T-helper 22 cell (primary cell): Measurements from ENCODE around the gene NECAB2.

ENCODE experiments used
- DNase-seq: peaks from one replicate; pipeline ENCODE4 v3.0.0-alpha.2; 2020; ENCODE audit warnings: low read depth

NECAB2 gene

GRCh38 chr16:83967838-83968305 is at the start of gene NECAB2:
NECAB2 (plus strand) TSS chr16:83968244; CDS start chr16:83968649, 405 bp downstream.
- DNase-seq, result no peak

- no peak for DNase-seq
Measured at GRCh38 chr16:83920894-83921491, 47.1 kb upstream of the NECAB2 start.

- DNase-seq, result no peak
Measured at GRCh38 chr16:83923581-83924365, 44.3 kb upstream of the NECAB2 start.

GRCh38 chr16:83924686-83925085 is 43.4 kb upstream of the NECAB2 start:
- no peak for DNase-seq

- DNase-seq, result no peak
Measured at GRCh38 chr16:83925095-83925905, 42.7 kb upstream of the NECAB2 start.

GRCh38 chr16:83925957-83926725 is 41.9 kb upstream of the NECAB2 start:
- DNase-seq, result no peak

- DNase-seq, result no peak
Measured at GRCh38 chr16:83926726-83927397, 41.2 kb upstream of the NECAB2 start.

- DNase-seq, result no peak
Measured at GRCh38 chr16:83928341-83929055, 39.5 kb upstream of the NECAB2 start.

GRCh38 chr16:83929811-83930555 is 38.1 kb upstream of the NECAB2 start:
- no peak for DNase-seq

- no peak for DNase-seq
Measured at GRCh38 chr16:83930730-83931500, 37.1 kb upstream of the NECAB2 start.

- DNase-seq, result no peak
Measured at GRCh38 chr16:83931556-83931955, 36.5 kb upstream of the NECAB2 start.

- no peak for DNase-seq
Measured at GRCh38 chr16:83932304-83932703, 35.7 kb upstream of the NECAB2 start.

- no peak for DNase-seq
Measured at GRCh38 chr16:83932955-83933673, 34.9 kb upstream of the NECAB2 start.

- no peak for DNase-seq
Measured at GRCh38 chr16:83933885-83934683, 34.0 kb upstream of the NECAB2 start.

- no peak for DNase-seq
Measured at GRCh38 chr16:83934684-83934977, 33.4 kb upstream of the NECAB2 start.

- no peak for DNase-seq
Measured at GRCh38 chr16:83935005-83935857, 32.8 kb upstream of the NECAB2 start.

- no peak for DNase-seq
Measured at GRCh38 chr16:83935858-83936255, 32.2 kb upstream of the NECAB2 start.
